GM10847 (cell line): Measurements from ENCODE around the gene HDAC4.

Source experiments
- POLR2A ChIP-seq: IDR thresholded peaks from 2 replicates; pipeline ENCODE4 v1.6.1; 2011; ENCODE audit not compliant: insufficient read length; ENCODE audit errors: extremely low read depth

Gene HDAC4

DNA sequence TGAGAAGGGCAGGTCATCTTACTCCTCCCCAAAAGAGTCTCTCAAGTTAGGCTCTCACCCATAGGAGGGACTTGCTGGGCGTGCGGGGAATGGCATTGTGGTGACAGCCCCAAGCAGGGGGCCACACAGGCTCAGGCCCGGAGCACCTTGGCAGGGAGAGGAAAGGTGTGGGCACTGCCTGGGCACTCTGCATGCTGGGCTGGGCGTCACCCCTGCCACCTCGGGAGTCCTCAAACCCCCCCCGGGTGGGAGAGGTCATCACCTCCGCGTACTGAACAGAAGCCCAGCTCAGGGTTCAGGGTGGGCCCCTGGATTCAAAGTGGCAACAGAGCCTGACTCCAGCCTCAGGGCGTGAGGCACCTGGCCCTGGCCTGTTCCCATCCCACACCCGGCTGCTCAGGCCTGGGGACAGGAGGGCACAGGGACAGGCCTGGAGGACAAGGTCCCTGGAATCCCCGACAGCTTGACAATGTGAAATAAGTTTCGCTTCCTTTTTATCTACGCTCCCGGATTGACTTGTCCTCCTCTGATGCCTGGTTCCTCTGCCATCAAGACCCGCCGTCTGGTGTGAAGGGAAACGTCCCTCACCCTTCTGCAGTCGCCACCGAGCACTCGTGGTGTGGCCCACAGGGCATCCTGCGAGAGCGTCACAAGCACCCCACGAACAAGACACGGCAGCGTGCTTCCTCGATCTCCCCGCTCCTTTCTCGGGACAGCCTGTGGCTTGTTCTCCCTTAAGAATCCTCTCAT lies 97.8 kb downstream of the HDAC4 start:
- TF ChIP-seq POLR2A, result no peak

- TF ChIP-seq POLR2A, result no peak
These were observed 98.6 kb downstream of the HDAC4 start for GRCh38 chr2:239302083-239302807.

GRCh38 chr2:239300871-239301735 lies 99.7 kb downstream of the HDAC4 start:
- TF ChIP-seq POLR2A, result no peak

DNA sequence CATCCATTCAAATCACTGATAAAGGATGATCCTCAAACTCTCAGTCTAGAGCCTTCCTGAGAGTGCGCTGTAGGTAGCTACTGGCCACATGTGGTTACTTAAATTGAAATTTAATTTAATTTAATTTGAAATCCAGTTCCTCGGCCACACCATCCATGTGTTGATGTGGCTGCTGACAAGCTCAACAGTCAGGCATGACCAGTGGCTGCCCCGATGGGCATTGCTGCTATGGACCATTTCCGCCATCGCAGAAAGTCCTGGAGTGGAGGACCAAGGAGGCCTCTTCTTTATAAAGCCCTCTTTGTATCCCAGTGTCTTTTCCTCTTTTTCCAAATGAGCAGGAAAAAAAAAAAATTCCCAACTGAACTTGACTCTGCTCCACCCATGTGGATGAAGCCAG lies 100.6 kb downstream of the HDAC4 start:
- no peak for TF ChIP-seq POLR2A

- no peak for TF ChIP-seq POLR2A
These were observed 101.4 kb downstream of the HDAC4 start for GRCh38 chr2:239299218-239299939.

DNA sequence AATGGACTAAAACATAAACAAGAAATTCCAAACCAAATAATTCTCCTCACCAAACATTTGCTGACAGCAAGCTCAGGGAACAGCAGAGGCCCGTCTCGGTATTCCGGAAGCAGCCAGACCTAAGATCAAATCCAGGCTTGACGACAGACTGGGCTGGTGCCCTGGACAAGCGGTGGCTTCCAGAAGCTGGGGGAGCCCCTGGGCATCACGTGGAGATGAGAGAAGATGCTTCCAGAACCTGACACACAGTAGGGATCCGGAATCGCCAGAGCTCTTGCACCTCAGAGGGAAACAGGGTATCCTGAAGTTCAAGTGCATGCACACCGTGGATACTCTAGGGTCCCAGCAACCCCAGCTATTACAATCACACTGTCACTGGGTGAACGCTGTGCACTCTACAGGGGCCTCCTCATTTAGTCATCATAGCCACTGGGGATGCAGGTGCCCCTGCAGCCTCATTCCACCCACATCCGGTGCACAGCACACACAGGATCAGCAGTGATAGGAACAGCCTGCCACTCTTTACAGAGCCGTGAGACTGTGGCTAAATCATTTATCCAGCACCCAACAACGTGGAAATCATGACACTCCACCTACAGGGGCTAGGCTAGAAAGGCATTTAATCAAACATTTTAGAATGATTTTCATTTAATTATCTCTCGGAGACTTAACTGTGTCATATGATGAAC lies 102.6 kb downstream of the HDAC4 start:
- TF ChIP-seq POLR2A, result no peak

DNA sequence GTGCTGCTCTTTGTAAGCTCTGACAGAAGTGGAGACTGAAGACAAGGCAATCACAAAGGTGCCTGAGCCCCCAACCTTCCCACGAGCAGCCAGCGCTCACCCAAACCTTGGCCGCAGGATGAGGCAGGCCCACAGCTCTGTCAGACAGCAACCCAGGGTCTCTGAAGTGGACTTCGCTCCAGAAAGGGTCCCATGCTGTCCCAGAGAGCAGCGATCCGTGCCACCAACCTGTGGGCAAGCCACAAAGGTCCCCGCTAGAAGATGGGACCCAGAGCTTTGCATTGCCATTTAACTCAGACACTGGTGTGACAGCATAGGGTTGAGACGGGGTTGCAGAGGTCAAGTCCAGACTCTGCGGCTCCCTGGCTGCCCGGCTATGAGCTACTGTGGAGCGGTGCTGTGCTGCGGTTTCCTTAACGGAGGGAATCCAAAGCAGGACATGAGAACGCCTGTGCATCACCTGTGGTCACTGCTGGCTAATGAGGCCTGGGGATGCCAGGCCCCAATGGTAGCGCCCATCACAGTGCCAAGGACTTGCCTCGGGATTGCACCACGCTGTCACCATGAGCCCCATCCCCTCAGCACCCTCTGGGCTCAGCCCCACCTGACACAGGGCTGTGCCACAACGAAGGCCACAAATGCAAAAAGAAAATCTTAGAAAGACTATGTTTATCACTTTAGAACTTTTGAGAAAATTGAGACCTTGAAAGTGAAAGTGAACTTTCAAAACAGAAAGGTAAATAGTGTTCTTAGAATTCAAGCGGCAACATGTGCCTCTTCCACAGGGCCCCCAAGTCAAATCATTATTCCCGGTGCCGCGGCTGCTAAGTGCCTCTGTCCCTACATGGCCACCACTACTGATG lies 103.4 kb downstream of the HDAC4 start:
- TF ChIP-seq POLR2A, result no peak

GRCh38 chr2:239296020-239296932 lies 104.5 kb downstream of the HDAC4 start:
- no peak for TF ChIP-seq POLR2A

DNA sequence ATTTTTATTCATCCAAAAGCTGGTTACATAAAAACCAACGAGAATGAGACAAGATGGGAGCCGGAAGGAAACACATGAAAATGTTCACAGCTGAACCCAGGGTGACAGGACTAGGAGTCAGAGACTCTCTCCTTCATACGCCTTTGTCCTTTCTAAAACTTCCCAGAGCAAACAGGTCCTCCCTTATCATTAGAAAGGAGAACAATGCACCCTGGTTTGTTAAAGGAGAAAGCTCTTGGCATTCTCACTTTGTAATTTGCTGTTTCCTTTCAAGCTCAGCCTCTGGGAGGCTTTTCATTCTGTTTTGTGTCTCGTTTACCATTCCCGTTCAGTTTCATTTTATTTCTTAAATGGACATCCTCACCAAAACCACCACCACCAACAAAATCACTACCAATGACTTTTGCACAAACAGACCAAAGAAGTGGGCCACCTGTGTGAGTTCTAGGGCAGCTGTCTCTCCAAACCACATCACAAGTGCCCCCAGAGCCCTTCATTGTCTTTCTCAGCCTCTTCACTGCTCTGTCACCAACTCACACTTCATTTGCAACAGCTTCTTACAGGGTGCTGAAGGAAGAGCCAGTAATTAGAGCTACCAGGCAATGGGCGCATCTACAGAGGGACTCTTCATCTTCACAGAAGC lies 105.3 kb downstream of the HDAC4 start:
- TF ChIP-seq POLR2A, result no peak

DNA sequence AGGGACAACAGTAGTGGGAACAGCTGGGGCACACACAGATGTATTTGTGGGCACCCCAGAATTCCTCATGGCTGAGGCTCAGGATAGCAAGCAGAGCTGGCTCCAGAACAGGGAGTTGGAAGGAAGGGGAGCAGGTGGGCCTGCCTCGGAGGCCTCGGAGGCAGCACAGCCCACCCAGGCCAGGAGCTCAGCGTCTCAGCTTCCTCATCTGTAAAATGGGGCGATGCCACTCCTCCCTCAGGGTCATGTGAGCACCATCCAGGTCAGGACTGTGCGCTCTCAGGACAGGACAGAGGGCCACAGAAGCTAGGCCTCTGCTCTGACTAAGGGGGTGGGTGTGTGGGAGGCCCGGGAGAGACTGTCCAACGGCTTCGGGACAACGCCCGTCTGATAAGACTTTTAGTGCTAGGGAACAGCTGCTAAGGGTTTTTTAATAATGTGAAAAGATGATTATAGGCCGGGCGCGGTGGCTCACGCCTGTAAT lies 106.2 kb downstream of the HDAC4 start:
- no peak for TF ChIP-seq POLR2A

DNA sequence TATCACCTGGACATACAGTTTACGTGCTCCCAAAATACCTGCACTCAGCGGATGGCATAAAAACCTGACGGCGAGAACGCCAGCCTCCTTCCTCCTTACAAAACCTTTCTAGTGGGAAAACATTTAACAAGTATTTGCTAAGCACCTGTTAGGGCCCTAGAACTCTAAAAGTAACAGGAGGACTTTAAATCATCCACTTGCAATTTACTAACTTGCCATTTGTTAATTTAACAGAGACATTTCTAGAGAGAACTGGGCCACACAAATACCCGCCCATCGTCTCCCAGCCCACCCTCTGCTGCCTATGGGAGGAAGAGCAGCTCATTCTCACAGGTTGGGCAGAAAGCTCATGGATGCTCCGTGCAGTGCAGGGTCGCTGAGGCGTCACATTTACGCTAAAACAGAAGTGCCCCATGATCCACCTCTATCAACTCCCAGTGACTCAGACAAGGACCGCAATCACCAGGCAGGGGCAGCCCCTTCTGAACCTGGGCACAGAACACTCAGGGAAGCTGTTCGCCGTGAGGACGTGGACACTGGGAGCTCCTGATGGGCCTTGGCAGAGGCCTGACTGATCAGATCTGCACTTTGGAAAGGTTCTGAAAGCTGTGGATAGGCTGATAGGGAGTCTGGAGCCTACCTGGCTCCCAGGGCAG lies 106.9 kb downstream of the HDAC4 start:
- no peak for TF ChIP-seq POLR2A

- TF ChIP-seq POLR2A, result no peak
These were observed 107.7 kb downstream of the HDAC4 start for GRCh38 chr2:239292959-239293774.
